G401.6 (cell line): ENCODE data around the gene MTFP1.
"Not testable (repeated sequence)": the region's sequence is repeated elsewhere in the genome, so short reads cannot be mapped to it uniquely, and the experiment has no call there.

Source experiments
- FAIRE-seq: peaks from 2 replicates; lab custom pipeline; 2012; peaks lifted over from hg19 to GRCh38; lab: Jason Lieb, UNC

The MTFP1 gene, protein sequence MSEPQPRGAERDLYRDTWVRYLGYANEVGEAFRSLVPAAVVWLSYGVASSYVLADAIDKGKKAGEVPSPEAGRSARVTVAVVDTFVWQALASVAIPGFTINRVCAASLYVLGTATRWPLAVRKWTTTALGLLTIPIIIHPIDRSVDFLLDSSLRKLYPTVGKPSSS

DNA sequence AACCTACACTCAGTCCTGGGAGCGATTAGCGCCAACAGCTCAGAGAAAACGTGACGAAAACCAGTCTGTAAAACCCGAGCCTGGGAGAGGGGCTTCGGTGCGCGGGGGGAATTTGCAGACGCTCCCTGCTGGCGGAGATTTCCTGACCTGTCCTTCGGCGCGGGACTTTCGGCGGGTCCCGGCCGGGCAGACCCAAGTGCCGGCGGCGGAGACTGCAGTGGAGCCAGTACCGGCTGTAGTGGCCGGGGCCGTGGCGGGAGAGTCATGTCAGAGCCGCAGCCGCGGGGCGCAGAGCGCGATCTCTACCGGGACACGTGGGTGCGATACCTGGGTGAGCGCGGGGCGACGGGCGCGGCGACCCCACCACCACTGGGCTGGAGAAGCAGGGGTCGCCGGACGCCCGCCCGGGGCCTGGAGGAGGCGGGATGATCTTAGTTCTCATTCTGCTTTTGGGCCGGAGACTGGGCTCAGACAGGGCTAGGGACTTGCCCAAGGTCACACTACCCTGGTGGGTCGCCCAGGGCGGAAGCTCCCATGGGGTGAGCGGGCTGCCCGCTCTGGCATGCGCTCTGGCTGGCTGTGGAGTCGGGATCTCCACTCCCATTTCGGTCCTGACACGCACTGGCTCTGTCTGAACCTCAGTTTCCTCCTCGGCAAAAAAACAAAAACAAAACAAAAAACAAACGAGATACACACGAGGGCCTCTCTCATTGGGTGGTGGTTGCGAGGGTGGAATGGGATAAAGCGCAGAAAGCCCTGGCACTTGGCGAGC, at the start of gene MTFP1:
Gene MTFP1, plus strand, starts transcription at position 153 of the 772 bp plus-strand sequence. Its CDS starts 112 bp downstream, at position 265.
- no peak for FAIRE-seq

DNA sequence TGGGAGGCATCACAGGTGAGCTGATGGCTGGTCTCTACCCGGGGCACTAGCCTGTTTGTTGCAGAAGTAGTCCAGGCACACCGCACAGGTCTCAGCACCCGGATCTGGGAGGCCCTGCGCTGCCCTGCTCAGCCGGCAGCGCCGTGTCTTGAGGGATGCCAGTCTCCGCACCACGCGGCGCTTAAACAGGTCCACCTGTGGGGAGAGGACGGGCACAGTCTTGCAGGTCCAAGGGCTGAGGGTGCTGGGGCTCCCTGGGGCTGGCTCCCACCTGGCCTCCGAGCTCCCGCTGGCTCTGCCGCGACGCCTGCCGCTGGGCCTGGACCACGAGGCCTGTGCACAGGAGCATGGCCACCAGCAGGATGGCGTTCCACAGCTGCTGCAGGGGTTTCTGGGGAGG, 45.6 kb upstream of the MTFP1 start:
- no peak for FAIRE-seq

DNA sequence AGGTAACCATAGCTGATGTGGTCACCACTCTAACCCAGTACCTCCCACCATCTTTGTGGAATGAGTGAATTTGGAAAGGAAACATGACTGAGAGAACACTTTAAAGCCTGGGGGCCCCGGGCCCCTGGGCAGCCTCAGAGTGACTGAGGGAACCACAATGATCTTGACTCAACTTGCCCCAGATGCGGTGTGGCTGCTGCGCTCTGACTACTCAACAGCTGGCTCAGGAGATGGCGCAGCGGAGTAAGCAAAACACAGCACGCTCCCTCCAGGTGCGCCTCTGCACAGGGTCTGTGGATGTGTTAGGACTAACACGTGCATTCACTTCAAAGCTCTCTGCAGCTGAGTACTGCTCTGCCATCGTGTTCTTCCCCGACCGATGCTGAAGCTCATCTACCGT, 44.3 kb upstream of the MTFP1 start:
- FAIRE-seq = no peak

DNA sequence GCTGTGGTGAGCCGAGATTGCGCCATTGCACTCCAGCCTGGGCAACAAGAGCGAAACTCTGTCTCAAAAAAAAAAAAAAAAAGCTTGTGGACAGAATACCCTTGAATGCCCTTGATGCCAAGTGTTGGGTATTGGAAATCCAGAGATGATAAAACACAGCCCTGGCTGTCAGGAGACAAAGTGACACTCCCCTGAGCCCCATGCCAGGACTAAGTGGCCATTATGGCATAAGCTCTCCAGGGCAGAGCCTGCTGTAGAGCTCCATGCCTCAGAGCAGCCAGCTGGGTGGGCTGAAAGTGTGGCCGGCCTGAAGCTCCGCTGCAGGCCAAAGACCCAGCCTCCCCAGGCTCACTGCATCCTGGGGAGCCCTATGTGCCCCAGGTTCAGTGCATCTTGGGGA, 43.2 kb upstream of the MTFP1 start:
- no peak for FAIRE-seq

DNA sequence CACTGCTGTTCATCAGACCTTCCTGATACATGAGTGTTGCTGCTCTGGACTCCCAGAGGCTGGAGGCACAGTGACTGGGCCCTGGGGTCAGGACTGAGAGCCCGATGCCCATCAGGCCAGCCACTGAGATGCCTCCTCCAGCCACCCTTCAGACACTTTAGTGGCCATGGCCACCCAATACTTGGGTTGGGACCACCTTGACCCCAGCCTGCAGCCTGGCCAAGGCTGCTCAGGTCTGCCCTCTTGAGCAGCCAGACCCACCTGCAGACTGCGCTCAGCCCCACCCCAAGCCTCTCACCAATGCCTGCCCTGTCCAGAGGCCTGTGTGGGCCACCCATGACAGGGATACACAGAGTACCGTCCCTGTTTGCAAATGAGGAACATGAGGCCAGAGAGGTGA, 42.5 kb upstream of the MTFP1 start:
- no peak for FAIRE-seq

DNA sequence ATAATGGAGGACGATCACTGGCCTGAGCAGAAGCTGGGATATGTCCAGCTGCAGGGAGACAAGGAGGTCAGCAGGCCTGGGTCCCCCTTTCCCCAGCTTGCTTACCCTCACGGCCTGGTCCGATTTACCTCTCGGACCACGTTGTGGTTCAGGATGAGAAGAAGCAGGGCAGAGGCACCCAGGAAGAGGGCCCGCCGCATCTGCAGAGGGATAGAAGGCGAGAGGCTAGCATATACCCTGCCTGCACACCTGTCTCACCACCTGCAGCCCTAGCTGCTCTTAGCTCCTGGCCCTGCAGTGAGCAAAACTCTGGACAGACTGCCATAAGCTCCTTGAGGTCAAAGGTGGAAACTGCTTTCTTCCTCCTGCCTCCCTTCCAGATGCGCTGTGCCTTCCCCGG, 39.6 kb upstream of the MTFP1 start:
- FAIRE-seq = no peak

DNA sequence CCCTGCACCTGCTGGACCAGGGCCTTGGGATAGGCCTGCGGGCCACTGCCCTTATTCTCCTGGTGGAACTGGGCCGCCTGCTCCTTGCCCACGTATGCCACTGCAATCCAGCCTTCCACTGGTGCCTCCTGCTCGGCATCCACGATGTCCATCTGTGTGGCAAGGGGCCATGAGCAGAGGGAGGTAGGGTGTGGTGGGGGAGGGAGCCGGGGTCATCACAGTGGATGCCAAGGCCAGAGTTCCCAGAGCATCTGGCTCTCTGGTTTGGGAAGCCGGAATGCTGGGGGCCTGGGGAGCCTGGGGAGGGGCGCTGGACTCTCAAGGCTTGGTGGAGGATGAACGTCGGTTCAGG, 39.0 kb upstream of the MTFP1 start:
- FAIRE-seq = no peak

DNA sequence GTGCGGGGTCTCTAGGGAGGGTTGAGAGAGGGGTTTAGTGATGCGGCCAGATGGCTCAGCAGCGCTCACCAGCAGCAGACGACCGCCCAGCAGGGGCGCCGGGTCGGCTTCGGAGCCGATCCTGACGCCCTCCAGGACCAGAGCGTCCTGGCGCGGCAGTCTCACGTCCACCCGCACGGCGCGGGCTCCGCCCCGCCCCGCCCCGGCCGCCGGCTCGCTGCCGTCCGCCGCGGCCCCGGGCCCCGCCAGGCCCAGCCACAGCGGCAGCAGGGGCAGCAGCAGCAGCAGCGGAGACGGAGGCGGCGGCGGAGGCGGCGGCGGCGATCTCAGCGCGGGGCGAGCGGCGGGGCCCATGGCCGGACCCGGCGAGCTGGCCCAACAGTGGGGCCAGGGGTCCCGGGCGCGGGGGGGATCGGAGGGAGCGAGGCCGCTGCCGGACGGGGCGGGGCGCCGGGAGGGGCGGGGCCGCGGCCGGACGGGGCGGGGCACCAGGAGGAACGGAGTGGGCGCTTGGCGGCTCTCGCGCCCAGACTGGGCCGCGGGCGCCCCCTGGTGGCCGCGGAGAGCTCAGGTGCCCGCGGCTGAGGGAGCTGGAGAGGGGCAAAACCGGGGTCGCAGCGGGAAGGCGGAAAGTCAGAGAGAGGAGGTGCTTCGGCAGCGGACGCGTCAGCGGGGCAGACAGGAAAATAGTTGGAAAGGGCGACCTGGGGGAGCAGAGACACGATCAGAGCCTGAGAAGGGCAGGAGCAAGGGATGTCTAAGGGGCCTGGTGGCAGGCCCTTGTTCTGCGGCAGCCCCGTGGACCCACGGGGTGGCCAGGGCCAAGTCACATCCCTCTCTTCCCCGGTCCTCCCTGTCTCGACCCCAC, 38.4 kb upstream of the MTFP1 start, which contains the start of gene RNF215:
Gene RNF215, minus strand, starts transcription at position 452 of the 868 bp plus-strand sequence. Its CDS starts 98 bp downstream, at position 354.
- FAIRE-seq = no peak

DNA sequence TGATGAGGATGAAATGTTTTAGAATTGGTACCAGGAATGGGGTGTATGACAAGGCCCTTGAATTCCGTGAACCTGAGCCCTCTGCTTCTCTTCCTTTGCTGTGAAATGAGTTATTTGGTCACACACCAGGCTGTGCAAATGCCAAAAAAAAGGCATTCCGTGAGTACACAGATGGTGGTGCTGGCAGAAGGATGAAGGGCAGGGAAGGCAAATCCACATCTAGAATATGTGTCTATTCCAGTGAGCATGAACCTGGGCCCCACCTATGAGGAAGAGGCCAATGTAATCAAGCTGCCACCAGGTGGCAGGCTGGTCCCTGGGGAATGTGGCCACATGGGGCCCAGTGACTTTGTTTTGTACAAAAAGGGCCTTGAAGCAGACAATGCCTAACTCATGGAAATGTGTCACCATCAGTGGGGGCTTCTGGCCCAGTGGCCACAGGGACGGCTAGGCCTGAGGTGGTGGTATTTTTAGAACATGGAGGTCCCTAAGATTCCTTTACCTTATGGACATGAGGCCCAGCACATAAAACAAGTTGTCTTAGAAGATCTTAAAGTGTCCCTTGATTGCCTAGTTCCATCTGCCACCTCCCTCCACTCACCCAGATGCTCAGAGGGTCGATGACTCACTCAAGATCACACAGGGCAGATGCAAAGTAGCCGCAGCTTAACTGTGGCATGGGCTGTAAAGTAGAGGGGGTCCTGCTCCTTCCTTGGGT, 34.4 kb upstream of the MTFP1 start:
- FAIRE-seq = peak; percentile 46

DNA sequence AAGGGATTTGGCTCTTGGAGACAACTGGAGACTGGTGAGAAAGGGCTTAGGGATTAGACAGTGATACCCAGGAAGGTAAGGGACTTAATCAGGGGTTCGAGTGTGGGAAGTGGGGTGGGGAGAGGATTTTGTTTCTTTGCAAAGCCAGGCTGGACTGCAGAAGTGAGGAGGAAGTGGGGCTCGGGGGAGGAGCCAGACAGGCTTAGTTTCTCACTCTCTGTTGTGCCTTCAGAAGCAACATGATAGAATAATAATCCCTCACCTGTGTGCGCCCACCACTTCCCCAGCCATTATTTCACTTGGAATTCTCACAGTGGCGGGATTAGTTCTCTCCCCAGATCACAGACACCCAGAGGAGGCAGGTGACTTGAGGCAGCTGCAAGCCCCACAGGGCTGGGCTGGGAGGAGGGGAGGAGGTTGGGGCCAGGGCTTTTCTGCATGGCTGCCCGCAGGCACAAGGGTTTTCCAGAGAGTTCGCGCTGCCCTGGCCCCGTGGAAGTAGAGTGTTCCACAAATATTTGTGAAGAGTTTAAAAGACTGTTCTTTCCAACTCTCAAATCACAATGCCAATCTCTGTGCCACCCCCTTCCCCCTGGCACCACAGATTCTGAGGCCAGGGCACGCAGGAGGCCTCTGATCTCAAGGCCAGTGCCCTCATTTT, 32.8 kb upstream of the MTFP1 start:
- FAIRE-seq = no peak

DNA sequence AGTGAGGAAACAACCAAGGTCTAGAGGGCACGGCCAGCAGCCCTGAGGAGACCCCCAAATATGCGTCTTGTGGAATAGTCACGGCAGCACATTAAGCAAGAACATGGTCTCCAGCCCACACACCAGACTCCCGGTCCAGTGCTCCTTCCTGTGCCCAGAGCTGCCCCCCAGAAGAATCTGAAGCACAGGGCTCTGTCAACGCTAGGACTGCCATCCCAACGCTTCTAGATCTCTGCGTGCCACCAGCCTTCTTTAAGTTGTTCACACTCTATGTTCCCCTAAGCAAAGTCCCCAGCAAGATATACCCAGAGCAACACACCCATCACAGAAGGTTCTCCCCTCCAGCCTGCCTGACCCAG, 32.3 kb upstream of the MTFP1 start:
- no peak for FAIRE-seq

DNA sequence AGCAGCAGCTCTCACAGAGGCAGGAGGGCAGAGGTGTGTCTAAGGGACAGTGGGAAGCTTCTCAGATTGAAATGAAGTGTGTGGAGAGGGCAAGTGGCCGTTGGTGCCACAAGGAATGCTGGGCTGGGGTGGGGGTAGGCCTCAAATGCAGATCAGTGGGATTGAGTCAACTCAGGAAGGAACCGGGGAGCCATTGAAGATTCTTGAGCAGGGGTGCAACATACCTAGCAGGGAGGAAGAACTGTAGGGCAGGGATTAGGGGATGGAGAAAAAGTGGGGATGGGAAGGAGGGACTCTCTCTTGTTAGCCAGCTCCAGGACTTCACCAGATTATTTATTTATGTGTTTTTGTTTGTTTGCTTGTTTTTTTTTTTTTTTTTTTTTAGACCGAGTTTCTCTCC, 31.7 kb upstream of the MTFP1 start:
- no peak for FAIRE-seq

DNA sequence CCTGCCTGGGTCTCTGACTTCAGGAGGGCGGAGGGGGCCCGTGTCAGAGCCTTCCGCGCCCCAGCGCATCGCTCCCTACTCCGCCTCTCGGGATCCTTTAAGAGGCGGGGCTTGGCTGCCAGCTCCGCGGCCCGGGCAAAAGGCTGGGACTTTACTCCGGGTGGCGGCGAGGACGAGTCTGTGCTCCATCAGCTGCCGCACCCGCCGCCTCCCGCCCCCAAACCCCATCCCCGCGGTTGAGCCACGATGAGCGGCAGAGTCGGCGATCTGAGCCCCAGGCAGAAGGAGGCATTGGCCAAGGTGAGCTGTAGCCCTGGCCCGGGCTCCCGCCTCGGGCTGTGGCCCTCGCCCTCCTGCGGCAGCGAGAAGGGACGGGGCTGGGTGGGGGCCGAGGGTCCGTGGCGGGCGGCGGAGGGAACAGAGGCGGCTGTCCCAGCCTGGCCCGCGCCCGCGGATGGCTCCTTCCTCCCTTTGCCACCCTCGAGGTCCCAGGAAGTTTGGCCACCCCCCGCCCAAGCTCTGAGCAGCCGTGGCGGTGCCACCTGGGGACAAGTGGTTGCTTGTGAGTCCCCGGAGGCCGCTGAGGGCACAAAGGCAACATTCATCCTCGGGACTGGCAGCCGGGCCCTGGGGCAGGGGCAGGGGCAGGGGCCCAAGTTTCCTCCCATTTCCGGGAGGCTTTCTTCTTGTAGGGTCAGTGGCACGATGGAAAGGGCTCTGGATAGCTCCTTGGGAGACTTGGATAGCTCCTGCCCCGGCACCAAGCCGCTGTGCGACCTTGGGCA, 28.5 kb upstream of the MTFP1 start, which contains the start of gene SEC14L2:
Gene SEC14L2, plus strand, starts transcription at position 148 of the 785 bp plus-strand sequence. Its CDS starts 99 bp downstream, at position 247.
- peak; percentile 45 for FAIRE-seq

DNA sequence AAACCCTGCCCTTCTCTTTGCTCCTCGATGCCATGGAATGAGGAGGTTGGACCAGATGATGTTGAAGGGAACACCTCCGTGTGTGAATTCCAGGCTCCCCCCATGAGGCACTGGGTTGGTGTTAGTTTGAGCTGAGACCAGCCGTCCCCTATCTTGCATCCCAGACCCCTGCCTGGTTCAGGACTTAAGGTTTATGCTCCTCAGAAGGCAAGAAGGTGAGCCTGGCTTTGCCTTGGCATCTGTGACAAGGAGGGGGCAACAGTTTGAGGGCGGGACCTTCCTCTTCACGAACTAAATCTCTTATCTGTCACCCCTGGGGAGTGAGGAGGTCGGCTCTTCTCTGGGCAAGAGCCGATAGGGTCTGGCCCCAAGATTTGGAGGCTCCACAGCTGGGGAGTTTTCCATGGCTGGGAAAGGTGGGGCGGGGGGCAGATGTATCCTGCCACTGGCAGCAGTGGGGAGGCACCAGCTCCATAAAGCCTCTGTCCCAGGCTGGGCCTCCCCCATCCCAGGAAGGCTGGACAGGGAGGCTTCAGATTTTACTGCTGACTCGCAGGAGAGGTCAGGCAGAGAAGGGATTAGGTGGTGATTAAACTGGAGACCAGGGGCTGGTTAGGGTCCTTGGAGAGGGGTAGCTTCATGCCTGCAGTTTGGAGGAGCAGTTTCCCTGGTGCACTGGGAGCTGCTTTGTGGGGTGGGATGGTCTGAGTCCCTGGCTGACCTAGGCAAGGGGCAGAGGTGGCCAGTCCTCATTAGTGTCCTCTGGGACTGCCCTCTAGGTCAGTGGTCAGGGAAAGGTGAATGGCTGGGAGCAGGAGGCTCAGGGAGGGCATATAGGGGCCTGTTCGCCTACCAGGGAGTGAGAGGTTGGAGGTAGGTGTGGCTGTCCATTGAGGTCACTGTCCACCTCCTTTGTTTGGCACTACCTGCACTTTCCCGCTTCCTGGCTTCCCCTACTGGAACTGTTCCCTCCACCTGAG, 27.6 kb upstream of the MTFP1 start:
- FAIRE-seq = no peak

DNA sequence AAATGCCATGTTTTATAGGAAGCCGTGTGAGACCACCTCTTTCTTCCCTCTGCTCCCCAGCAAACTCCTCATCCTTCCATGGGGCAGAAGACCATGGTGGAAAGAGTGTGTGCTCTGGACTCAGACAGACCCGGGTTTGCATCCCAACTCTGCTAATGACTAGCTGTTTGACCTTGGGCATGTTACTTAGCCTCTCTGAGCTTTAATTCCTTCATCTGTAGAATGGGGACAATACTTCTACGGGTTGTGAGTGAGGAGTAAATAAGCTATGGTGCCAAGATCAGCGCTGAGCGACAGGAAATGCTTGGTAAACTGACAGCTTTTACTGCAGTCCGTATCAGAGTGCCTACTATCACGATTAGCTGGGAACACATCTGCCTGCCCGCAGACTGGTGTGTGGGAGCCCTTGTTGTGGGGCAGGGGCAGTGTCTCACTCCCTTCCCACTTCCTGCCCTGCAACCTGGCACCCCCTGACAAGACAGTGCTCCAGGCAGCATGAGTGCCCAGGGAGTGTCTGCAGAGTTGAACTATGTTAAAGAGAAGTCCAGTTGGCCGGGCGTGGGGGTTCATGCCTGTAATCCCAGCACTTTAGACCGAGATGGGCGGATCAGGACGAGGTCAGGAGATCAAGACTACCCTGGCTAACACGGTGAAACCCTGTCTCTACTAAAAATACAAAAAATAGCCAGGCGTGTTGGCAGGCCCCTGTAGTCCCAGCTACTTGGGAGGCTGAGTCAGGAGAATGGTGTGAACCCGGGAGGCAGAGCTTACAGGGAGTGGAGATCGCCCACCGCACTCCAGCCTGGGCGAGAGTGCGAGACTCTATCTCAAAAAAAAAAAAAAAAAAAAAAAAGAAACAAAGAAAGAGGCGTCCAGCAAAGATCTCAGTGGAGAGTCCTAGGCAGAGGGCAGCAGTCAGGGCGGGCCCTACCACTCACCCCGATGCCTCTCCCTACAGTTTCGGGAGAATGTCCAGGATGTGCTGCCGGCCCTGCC, 26.6 kb upstream of the MTFP1 start:
- no peak for FAIRE-seq

DNA sequence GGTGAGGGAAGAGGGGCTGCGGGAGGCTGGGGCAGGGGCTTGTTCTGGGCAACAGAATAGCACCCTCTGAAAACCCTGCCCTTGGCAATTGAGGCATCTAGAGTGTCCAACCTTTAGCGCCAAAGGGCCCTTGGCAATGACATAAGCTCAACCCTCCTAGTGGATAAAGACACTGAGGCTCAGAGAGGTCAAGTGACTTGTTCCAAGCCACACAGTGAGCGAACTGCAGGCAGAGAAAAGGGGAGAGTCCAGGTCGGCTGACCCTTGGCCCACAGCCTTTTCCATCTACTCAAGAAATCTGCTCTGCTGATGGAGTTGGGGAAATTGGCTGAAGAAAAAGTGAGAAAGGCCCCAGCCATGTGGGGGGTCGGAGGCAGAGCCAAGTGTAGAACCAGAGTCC, 25.9 kb upstream of the MTFP1 start:
- FAIRE-seq = no peak

DNA sequence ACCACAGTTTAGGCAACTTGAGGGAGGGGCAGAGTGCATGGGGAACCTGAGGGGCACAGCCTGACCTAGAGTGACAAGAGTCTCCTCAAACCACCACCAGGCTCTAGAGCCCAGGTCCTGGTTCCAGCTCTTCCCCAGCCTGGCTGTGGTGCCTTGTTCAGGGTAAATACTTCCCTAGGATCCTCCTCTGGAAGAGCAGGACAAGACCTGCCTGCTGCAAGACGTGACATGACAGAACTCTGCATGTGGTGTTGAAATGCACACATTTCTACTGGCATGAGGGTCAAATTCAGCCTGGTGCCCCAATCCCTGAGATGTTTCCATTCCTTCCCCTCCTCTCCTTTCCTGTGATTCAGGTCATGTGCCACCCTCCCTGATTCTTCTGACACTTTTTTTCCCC, 25.4 kb upstream of the MTFP1 start:
- FAIRE-seq = no peak

DNA sequence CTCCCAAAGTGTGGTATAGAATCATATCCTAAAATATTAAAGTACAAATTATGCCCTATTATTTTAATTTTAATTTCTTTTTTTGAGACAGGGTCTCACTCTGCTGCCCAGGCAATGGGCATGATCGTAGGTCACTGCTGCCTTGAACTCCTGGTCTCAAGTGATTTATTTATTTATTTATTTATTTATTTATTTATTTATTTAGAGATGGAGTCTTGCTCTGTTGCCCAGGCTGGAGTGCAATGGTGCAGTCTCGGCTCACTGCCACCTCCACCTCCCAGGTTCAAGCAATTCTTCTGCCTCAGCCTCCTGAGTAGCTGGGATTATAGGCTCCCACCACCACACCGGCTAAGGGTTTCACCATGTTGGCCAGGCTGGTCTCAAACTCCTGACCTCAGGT, 24.5 kb upstream of the MTFP1 start:
- not testable (repeated sequence) for FAIRE-seq
